HEK293T (cell line): ENCODE measurements around the gene DSP.

Experiments used
- ARNT ChIP-seq: fragments of 450-650 bp; IDR thresholded peaks from 2 replicates; pipeline ENCODE4 v1.6.1; 2017; ENCODE audit warnings: mild to moderate bottlenecking
- ELF4 ChIP-seq: fragments of 450-650 bp; IDR thresholded peaks from 2 replicates; pipeline ENCODE4 v1.6.1; 2017; ENCODE audit warnings: antibody characterized with exemption
- FOXA1 ChIP-seq: fragments of 450-650 bp; IDR thresholded peaks from 2 replicates; pipeline ENCODE4 v1.6.1; 2016; ENCODE audit warnings: mild to moderate bottlenecking
- FOXK2 ChIP-seq: fragments of 450-650 bp; IDR thresholded peaks from 2 replicates; pipeline ENCODE4 v1.6.1; 2016; ENCODE audit warnings: mild to moderate bottlenecking
- FOXM1 ChIP-seq: fragments of 450-650 bp; IDR thresholded peaks from 2 replicates; pipeline ENCODE4 v1.6.1; 2017; ENCODE audit warnings: mild to moderate bottlenecking, borderline replicate concordance
- HDGF ChIP-seq: fragments of 450-650 bp; IDR thresholded peaks from 2 replicates; pipeline ENCODE4 v1.6.1; 2017; ENCODE audit warnings: antibody characterized with exemption, borderline replicate concordance
- L3MBTL2 ChIP-seq: fragments of 450-650 bp; conservative IDR thresholded peaks from 2 replicates; pipeline ENCODE4 v1.6.1; 2016; ENCODE audit warnings: mild to moderate bottlenecking
- LEF1 ChIP-seq: fragments of 450-650 bp; IDR thresholded peaks from 2 replicates; pipeline ENCODE4 v1.6.1; 2017; ENCODE audit warnings: mild to moderate bottlenecking, borderline replicate concordance
- NFRKB ChIP-seq: fragments of 450-650 bp; IDR thresholded peaks from 2 replicates; pipeline ENCODE4 v1.6.1; 2016; ENCODE audit warnings: mild to moderate bottlenecking, moderate library complexity
- SP1 ChIP-seq: fragments of 450-650 bp; IDR thresholded peaks from 2 replicates; pipeline ENCODE4 v1.6.1; 2017
- SUZ12 ChIP-seq: fragments of 450-650 bp; IDR thresholded peaks from 2 replicates; pipeline ENCODE4 v1.6.1; 2016; ENCODE audit warnings: mild to moderate bottlenecking
- TARDBP ChIP-seq: fragments of 450-650 bp; IDR thresholded peaks from 2 replicates; pipeline ENCODE4 v1.6.1; 2016
- TF ChIP-seq, protein P1 (sequence below): fragments of 450-650 bp; IDR thresholded peaks from 2 replicates; pipeline ENCODE4 v1.6.1; 2016

DNA sequence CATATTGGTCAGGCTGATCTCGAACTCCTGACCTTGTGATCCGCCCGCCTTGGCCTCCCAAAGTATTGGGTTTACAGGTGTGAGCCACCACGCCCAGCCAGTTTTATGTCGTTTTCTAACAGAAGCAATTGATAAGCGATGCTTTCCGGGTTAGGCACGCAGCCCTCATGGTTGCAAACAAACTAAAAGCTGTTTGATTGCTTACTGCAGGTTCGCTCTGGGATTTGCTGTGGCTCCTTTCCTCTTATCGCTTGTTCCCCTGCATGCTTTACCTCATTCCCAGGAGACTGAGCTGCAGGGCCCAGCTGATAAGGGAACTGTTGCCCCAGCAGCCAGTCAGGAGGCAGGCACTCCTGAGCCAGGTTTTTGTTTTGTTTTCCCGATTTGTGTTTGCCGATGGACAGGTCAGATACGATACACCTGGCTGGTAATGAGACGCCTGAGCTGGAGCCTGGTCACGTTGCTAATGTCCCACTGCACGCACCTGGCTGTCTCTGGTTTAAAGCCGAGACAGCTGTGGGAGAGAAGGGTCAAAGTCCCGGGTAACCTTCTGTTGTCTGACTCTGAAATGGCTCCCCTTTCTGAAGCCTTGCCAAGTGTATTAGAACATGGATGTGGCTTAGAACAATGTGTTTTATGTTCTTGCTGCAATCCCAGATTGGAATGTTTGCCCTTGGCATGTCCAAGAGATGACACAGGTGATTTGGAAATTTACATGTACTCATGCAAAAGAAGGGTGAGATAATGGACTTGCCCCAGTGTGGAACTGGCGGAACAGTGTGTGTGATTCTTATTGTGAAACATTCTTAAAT, 19.9 kb downstream of the DSP start:
- no peak for TF ChIP-seq SUZ12
- TF ChIP-seq NFRKB, result no peak
- no peak for TF ChIP-seq SP1
- TF ChIP-seq ELF4, result no peak
- TF ChIP-seq, protein P1, sequence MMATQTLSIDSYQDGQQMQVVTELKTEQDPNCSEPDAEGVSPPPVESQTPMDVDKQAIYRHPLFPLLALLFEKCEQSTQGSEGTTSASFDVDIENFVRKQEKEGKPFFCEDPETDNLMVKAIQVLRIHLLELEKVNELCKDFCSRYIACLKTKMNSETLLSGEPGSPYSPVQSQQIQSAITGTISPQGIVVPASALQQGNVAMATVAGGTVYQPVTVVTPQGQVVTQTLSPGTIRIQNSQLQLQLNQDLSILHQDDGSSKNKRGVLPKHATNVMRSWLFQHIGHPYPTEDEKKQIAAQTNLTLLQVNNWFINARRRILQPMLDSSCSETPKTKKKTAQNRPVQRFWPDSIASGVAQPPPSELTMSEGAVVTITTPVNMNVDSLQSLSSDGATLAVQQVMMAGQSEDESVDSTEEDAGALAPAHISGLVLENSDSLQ, result no peak
- TF ChIP-seq LEF1, result no peak
- no peak for TF ChIP-seq FOXM1
- TF ChIP-seq FOXK2, result no peak
- TF ChIP-seq L3MBTL2, result no peak
- TF ChIP-seq ARNT, result no peak
- TF ChIP-seq FOXA1, result no peak
- TF ChIP-seq HDGF, result no peak
- no peak for TF ChIP-seq TARDBP
